Gastroesophageal sphincter (tissue), 4 donors: ENCODE results near the gene TTC21B. TPM values are rescaled to one million over a fixed set of nuclear protein-coding genes. Genes with fewer than 3 reads are reported as not detected.

ENCODE experiments used
- ATAC-seq: fragments of 150-250 bp; one replicate; pipeline ENCODE4 v1.9.1; 2016; ENCODE audit warnings: mild to moderate bottlenecking, moderate library complexity
- H3K27ac ChIP-seq, 4 donors: fragments of 200-600 bp; sonication (generic) in 3 of 4; 1 replicate in 3 of 4; 2 replicates in 1 of 4; pipeline ENCODE4 v1.5.1; 2016 to 2019
- H3K27me3 ChIP-seq: fragments of 200-600 bp; sonication (generic); one replicate; pipeline ENCODE4 v1.5.1; 2019
- H3K36me3 ChIP-seq, 2 donors: fragments of 200-600 bp; sonication (generic); one replicate each; pipeline ENCODE4 v1.5.1; 2019; ENCODE audit warnings: control low read depth in 1 of 2
- H3K4me1 ChIP-seq, 3 donors: fragments of 200-600 bp; sonication (generic); 1 replicate in 2 of 3; 2 replicates in 1 of 3; pipeline ENCODE4 v1.5.1; 2016 to 2019; ENCODE audit warnings: control low read depth in 2 of 3
- H3K4me3 ChIP-seq, 2 donors: fragments of 200-600 bp; sonication (generic); one replicate each; pipeline ENCODE4 v1.5.1; 2019; ENCODE audit warnings: mild to moderate bottlenecking in 1 of 2, moderate library complexity in 1 of 2
- H3K9me3 ChIP-seq, 3 donors: fragments of 200-600 bp; sonication (generic); one replicate each; pipeline ENCODE4 v1.5.1; 2017 to 2019; ENCODE audit warnings: control low read depth in 2 of 3
- EP300 ChIP-seq: sonication (generic); formaldehyde crosslinking; IDR thresholded peaks from one replicate; pipeline ENCODE4 v1.6.1; 2017; ENCODE audit warnings: antibody characterized with exemption, mild to moderate bottlenecking
- POLR2A ChIP-seq, 2 donors: fragments of 450-650 bp; IDR thresholded peaks; one replicate each; pipeline ENCODE4 v1.6.1; 2017; ENCODE audit warnings: antibody characterized with exemption in 2 of 2, mild to moderate bottlenecking in 2 of 2, moderate library complexity in 1 of 2
- POLR2AphosphoS5 ChIP-seq: sonication (generic); formaldehyde crosslinking; IDR thresholded peaks from one replicate; pipeline ENCODE4 v1.6.1; 2017; ENCODE audit warnings: antibody characterized with exemption
- WGBS, 2 donors: methylation state at CpG; one replicate each; pipeline ENCODE4 v1.1.5; 2018; ENCODE audit warnings: low coverage in 1 of 2; 5-methylcytosine and 5-hydroxymethylcytosine counted together
- total RNA-seq, 4 donors: library from RNA; depleted of rRNA; stranded (reverse); fragments of >200 nt; gene quantifications; one replicate each; pipeline ENCODE4 v1.1.0, GENCODE V29; 2016
- TF ChIP-seq, protein P1 (sequence below), 4 experiments: fragments of 200-600 bp in 2 of 4; fragments of 450-650 bp in 2 of 4; sonication (generic) in 1 of 4; IDR thresholded peaks; one replicate each; pipeline ENCODE4 v1.5.1; 2017 to 2019; ENCODE audit warnings: antibody characterized with exemption in 4 of 4, mild to moderate bottlenecking in 2 of 4, moderate library complexity in 2 of 4

The TTC21B gene
- total RNA-seq, 4 donors from 2014 or later = 15.0 to 30.2 (median 26.3) TPM

GRCh38 chr2:165927353-165927752 lies 26.2 kb downstream of the TTC21B start:
- Histone ChIP-seq H3K9me3 (no peaks in the 10 kb centered on the region), H3K4me3 (no peak overlapping the region), H3K36me3 (peaks cover 6 to 93% of the 10 kb centered on the region in 2 donors), H3K4me1 (no peaks in the 10 kb centered on the region), H3K27ac (no peak overlapping the region), H3K27me3 (no peaks in the 10 kb centered on the region)
- no peak for ATAC-seq
- TF ChIP-seq POLR2A (IDR thresholded peaks at IDR 0.05) = no peak
- WGBS, 2 donors = 89 to 93% methylated on average over 1 of the region's 1 CpG

DNA sequence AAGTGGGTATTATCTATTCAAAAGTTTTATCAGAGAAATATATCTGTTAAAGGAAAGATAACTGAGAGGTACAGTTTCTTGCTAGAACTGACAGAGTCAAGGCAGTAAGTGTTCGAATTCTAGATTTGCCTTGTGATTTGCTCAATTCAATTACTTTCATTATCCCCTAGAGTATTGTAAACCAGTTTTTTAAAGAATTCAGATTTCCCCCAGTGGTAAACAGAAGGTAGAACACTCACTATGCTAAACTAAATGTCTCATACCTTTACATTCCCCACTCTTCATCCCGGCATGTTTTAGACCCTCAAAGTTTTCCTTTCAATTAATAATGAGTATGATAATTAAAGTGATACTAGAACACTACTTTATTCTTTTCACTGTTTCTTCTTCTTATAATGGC lies 28.6 kb downstream of the TTC21B start:
- no peaks in the 10 kb centered on the region for H3K27me3 ChIP-seq
- no peak overlapping the region for H3K27ac ChIP-seq
- H3K4me3 ChIP-seq = no peak overlapping the region
- peaks cover 6 to 74% of the 10 kb centered on the region in 2 donors for H3K36me3 ChIP-seq
- H3K9me3 ChIP-seq = no peaks in the 10 kb centered on the region
- H3K4me1 ChIP-seq = no peaks in the 10 kb centered on the region
- 64 to 68% methylated on average over 2 of the region's 2 CpGs for WGBS, 2 donors
- TF ChIP-seq, protein P1, sequence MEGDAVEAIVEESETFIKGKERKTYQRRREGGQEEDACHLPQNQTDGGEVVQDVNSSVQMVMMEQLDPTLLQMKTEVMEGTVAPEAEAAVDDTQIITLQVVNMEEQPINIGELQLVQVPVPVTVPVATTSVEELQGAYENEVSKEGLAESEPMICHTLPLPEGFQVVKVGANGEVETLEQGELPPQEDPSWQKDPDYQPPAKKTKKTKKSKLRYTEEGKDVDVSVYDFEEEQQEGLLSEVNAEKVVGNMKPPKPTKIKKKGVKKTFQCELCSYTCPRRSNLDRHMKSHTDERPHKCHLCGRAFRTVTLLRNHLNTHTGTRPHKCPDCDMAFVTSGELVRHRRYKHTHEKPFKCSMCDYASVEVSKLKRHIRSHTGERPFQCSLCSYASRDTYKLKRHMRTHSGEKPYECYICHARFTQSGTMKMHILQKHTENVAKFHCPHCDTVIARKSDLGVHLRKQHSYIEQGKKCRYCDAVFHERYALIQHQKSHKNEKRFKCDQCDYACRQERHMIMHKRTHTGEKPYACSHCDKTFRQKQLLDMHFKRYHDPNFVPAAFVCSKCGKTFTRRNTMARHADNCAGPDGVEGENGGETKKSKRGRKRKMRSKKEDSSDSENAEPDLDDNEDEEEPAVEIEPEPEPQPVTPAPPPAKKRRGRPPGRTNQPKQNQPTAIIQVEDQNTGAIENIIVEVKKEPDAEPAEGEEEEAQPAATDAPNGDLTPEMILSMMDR (IDR thresholded peaks at IDR 0.05) = no peak
- TF ChIP-seq POLR2A (IDR thresholded peaks at IDR 0.05) (no peak), POLR2AphosphoS5 (no peak)
- ATAC-seq = no peak

DNA sequence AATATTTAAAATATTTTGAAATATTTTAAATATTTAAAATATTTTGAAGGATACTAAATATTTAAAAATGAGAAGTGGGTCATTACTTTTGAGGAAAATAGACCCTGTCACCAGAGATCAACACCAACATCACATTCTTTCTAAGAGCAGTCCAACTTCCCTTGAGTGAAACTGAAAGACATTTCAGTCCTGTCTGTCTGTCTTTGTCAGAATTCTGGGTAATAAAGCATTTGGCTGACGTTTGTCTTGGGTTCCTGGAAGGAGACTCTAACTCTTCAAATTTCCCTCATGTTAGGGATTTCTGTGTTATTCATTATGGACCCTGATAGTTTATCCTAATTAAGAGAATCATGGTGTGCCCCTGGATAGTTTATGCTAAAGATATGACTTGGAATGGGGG lies 32.8 kb downstream of the TTC21B start:
- WGBS, 2 donors = 50 to 80% methylated on average over 1 of the region's 1 CpG
- no peak overlapping the region for H3K27ac ChIP-seq
- no peaks in the 10 kb centered on the region for H3K27me3 ChIP-seq
- H3K4me1 ChIP-seq = no peaks in the 10 kb centered on the region
- no peak overlapping the region for H3K4me3 ChIP-seq
- no peaks in the 10 kb centered on the region for H3K9me3 ChIP-seq
- H3K36me3 ChIP-seq = peaks cover 0 to 77% of the 10 kb centered on the region in 2 donors
- TF ChIP-seq POLR2AphosphoS5 (no peak), EP300 (no peak), POLR2A (IDR thresholded peaks at IDR 0.05) (no peak)
- TF ChIP-seq, protein P1 (IDR thresholded peaks at IDR 0.05) = no peak
- no peak for ATAC-seq

GRCh38 chr2:165913636-165914035 lies 39.9 kb downstream of the TTC21B start:
- Histone ChIP-seq H3K27me3 (no peaks in the 10 kb centered on the region), H3K27ac (no peak overlapping the region), H3K36me3 (peaks cover 3 to 83% of the 10 kb centered on the region in 2 donors), H3K4me1 (no peaks in the 10 kb centered on the region), H3K4me3 (no peak overlapping the region), H3K9me3 (no peaks in the 10 kb centered on the region)
- TF ChIP-seq POLR2A (IDR thresholded peaks at IDR 0.05) (no peak), EP300 (no peak)
- TF ChIP-seq, protein P1 (IDR thresholded peaks at IDR 0.05) = no peak
- no peak for ATAC-seq

- Histone ChIP-seq H3K36me3 (peaks cover 3 to 78% of the 10 kb centered on the region in 2 donors), H3K4me3 (no peak overlapping the region), H3K4me1 (no peaks in the 10 kb centered on the region), H3K9me3 (no peaks in the 10 kb centered on the region), H3K27me3 (no peaks in the 10 kb centered on the region), H3K27ac (no peak overlapping the region)
- WGBS, 2 donors = 81 to 100% methylated on average over 2 of the region's 2 CpGs
- ATAC-seq = no peak
- TF ChIP-seq, protein P1 (IDR thresholded peaks at IDR 0.05) = no peak
- TF ChIP-seq POLR2A (IDR thresholded peaks at IDR 0.05) (no peak), EP300 (no peak), POLR2AphosphoS5 (no peak)
These were observed 41.6 kb downstream of the TTC21B start for GRCh38 chr2:165911981-165912380.

- H3K4me1 ChIP-seq = no peaks in the 10 kb centered on the region
- TF ChIP-seq POLR2AphosphoS5 = no peak
- no peak for TF ChIP-seq EP300
- TF ChIP-seq POLR2A (IDR thresholded peaks at IDR 0.05) = no peak
- no peaks in the 10 kb centered on the region for H3K9me3 ChIP-seq
- no peaks in the 10 kb centered on the region for H3K27me3 ChIP-seq
- peaks cover 3 to 77% of the 10 kb centered on the region in 2 donors for H3K36me3 ChIP-seq
- no peak overlapping the region for H3K4me3 ChIP-seq
- no peak overlapping the region for H3K27ac ChIP-seq
- ATAC-seq = no peak
These were observed 42.3 kb downstream of the TTC21B start for GRCh38 chr2:165911231-165911630.
